K562 (cell line): ENCODE data around the gene TARM1. TPM values are rescaled to one million over a fixed set of nuclear protein-coding genes. Genes with fewer than 3 reads are reported as not detected.

Experiments
- ATAC-seq: fragments of 200-7000 bp; cut with Tn5 transposase; 3 replicates; pipeline ENCODE4 v1.9.1; 2020; ENCODE audit warnings: moderate library complexity
- BruUV-seq: library from RNA; stranded (reverse); fragments of 400-500 nt; replicated peaks from 2 replicates; lab custom pipeline; 2021; lab: Mats Ljungman, UMichigan
- CTCF ChIA-PET: fragments of 300-600 bp; formaldehyde crosslinking; extraction: SDS; loops from one replicate; lab custom pipeline; 2021; ENCODE audit warnings: low intra/inter-chr PET ratio; lab: Yijun Ruan, JAX
- POLR2A ChIA-PET: fragments of 300-600, 350-650 bp; sonication (Branson Sonifier 250); formaldehyde crosslinking; extraction: SDS; loops from one replicate; lab custom pipeline; 2021; ENCODE audit warnings: antibody characterized with exemption, inconsistent platforms; lab: Yijun Ruan, JAX
- DNase-seq, 4 experiments: peaks; one replicate each; pipeline versions ENCODE4 v3.0.0 to v3.0.0-alpha.2; 2011 to 2018; ENCODE audit warnings: low spot score in 3 of 4, mixed read lengths in 3 of 4; ENCODE audit errors: extremely low read depth in 1 of 4
- FAIRE-seq: peaks from 2 replicates; lab custom pipeline; 2011; peaks lifted over from hg19 to GRCh38; lab: Jason Lieb, UNC
- H2AFZ ChIP-seq: 2 replicates; pipeline ENCODE4 v1.6.0; 2011; ENCODE audit warnings: low read depth, low read length, control low read depth, inconsistent platforms
- H3K27ac ChIP-seq: fragments of 200-600 bp; 3 replicates; pipeline ENCODE4 v1.8.0; 2011; ENCODE audit warnings: low read depth, mild to moderate bottlenecking, control low read depth, inconsistent platforms, low read length, moderate library complexity, mixed read lengths; ENCODE audit errors: extremely low read depth
- H3K27me3 ChIP-seq, 2 experiments: fragments of 300-600 bp in 1 of 2; 2 replicates in 1 of 2; 3 replicates in 1 of 2; pipeline versions ENCODE4 v1.6.0 to v1.8.0; 2011; ENCODE audit warnings: inconsistent platforms in 2 of 2, low read length in 2 of 2, mild to moderate bottlenecking in 1 of 2, mixed read lengths in 1 of 2, moderate library complexity in 1 of 2; ENCODE audit not compliant: control insufficient read depth in 2 of 2, insufficient read depth in 2 of 2
- H3K36me3 ChIP-seq: fragments of 300-600 bp; 3 replicates; pipeline ENCODE4 v1.8.0; 2011; ENCODE audit warnings: mild to moderate bottlenecking, low read length, inconsistent platforms; ENCODE audit not compliant: control insufficient read depth, insufficient read depth
- H3K4me1 ChIP-seq, 2 experiments: fragments of 200-600 bp in 1 of 2; replicated peaks in 1 of 2; 2 replicates in 1 of 2; 3 replicates in 1 of 2; pipeline versions ENCODE4 v1.5.1 to v1.8.0; 2011; ENCODE audit warnings: inconsistent platforms in 2 of 2, low read length in 2 of 2, mild to moderate bottlenecking in 1 of 2, mixed read lengths in 1 of 2, moderate library complexity in 1 of 2; ENCODE audit not compliant: control insufficient read depth in 2 of 2, insufficient read depth in 2 of 2
- H3K4me2 ChIP-seq: 2 replicates; pipeline ENCODE4 v1.6.1; 2011; ENCODE audit warnings: low read length, control low read depth, inconsistent platforms, mixed read lengths; ENCODE audit not compliant: insufficient read depth
- H3K4me3 ChIP-seq: fragments of 200-600 bp; sonication (generic), shearing (Covaris generic); 2 replicates; pipeline ENCODE4 v1.5.1; 2016; ENCODE audit warnings: control low read depth, inconsistent platforms
- H3K79me2 ChIP-seq: fragments of 200-600 bp; 3 replicates; pipeline ENCODE4 v1.8.0; 2011; ENCODE audit warnings: low read length, inconsistent platforms; ENCODE audit not compliant: control insufficient read depth, insufficient read depth
- H3K9ac ChIP-seq, 2 experiments: 2 replicates each; pipeline versions ENCODE4 v1.6.0 to v1.6.1; 2011; ENCODE audit warnings: low read depth in 2 of 2, low read length in 2 of 2, control low read depth in 1 of 2, inconsistent platforms in 1 of 2, mild to moderate bottlenecking in 1 of 2, mixed read lengths in 1 of 2; ENCODE audit not compliant: insufficient read depth in 1 of 2
- H3K9me1 ChIP-seq: one replicate; pipeline ENCODE4 v1.6.0; 2011; ENCODE audit warnings: inconsistent platforms, mild to moderate bottlenecking, low read length, moderate library complexity; ENCODE audit not compliant: control insufficient read depth, insufficient read depth
- H3K9me3 ChIP-seq: replicated peaks from 2 replicates; pipeline ENCODE4 v1.5.1; 2011; ENCODE audit warnings: low read depth, low read length, inconsistent platforms; ENCODE audit not compliant: control insufficient read depth, insufficient read depth
- H4K20me1 ChIP-seq: replicated peaks from 2 replicates; pipeline ENCODE4 v1.6.1; 2011; ENCODE audit warnings: low read length, inconsistent platforms, mixed read lengths; ENCODE audit not compliant: control insufficient read depth, insufficient read depth
- BMI1 ChIP-seq: fragments of 150-350 bp; IDR thresholded peaks from 2 replicates; pipeline ENCODE4 v1.6.1; 2014; ENCODE audit warnings: low read length
- E2F8 ChIP-seq: fragments of 450-650 bp; IDR thresholded peaks from 2 replicates; pipeline ENCODE4 v1.7.1; 2018; ENCODE audit warnings: mild to moderate bottlenecking, low read depth; ENCODE audit not compliant: partially characterized antibody
- EP300 ChIP-seq: IDR thresholded peaks from 2 replicates; pipeline ENCODE4 v1.6.1; 2012; ENCODE audit warnings: low read length, improper control_type of control experiment
- FIP1L1 ChIP-seq: fragments of 200-400 bp; formaldehyde crosslinking; IDR thresholded peaks from 2 replicates; pipeline ENCODE4 v1.6.1; 2018; ENCODE audit warnings: mild to moderate bottlenecking, low read depth, low read length; ENCODE audit not compliant: poor library complexity, severe bottlenecking
- POLR2G ChIP-seq: fragments of 200-400 bp; formaldehyde crosslinking; IDR thresholded peaks from 2 replicates; pipeline ENCODE4 v1.6.1; 2017; ENCODE audit warnings: low read depth, mild to moderate bottlenecking, antibody characterized with exemption, low read length, moderate library complexity
- RBFOX2 ChIP-seq: fragments of 200-400 bp; formaldehyde crosslinking; IDR thresholded peaks from 2 replicates; pipeline ENCODE4 v1.6.1; 2017; ENCODE audit warnings: low read depth, mild to moderate bottlenecking, low read length, moderate library complexity
- SETDB1 ChIP-seq: IDR thresholded peaks from one replicate; pipeline ENCODE4 v1.6.1; 2012; ENCODE audit warnings: low read length, control low read depth, inconsistent platforms
- SRSF1 ChIP-seq: fragments of 200-400 bp; formaldehyde crosslinking; IDR thresholded peaks from 2 replicates; pipeline ENCODE4 v1.6.1; 2017; ENCODE audit warnings: mild to moderate bottlenecking, low read depth, low read length, moderate library complexity
- TGIF2 ChIP-seq: sonication (generic); formaldehyde crosslinking; IDR thresholded peaks from 2 replicates; pipeline ENCODE4 v1.8.1; 2022; ENCODE audit warnings: mild to moderate bottlenecking, missing genetic modification reagents, moderate library complexity
- THAP7 ChIP-seq: fragments of 250-450 bp; sonication (Bioruptor Pico); IDR thresholded peaks from 2 replicates; pipeline ENCODE4 v1.5.0; 2021
- ZKSCAN3 ChIP-seq: fragments of 250-450 bp; sonication (Bioruptor Pico); IDR thresholded peaks from 2 replicates; pipeline ENCODE4 v1.4.0; 2020
- ZNF133 ChIP-seq: fragments of 250-450 bp; sonication (Bioruptor Pico); IDR thresholded peaks from 2 replicates; pipeline ENCODE4 v1.4.0; 2020; ENCODE audit warnings: mild to moderate bottlenecking
- ZNF282 ChIP-seq: sonication (generic); formaldehyde crosslinking; IDR thresholded peaks from 2 replicates; pipeline ENCODE4 v1.8.1; 2023; ENCODE audit warnings: missing genetic modification reagents
- ZNF444 ChIP-seq: fragments of 250-450 bp; sonication (Bioruptor Pico); IDR thresholded peaks from 2 replicates; pipeline ENCODE4 v1.4.0; 2020; ENCODE audit warnings: mild to moderate bottlenecking, moderate library complexity
- WGBS: fragments of 100-300 bp; shearing (Covaris generic); methylation state at CpG from one replicate; pipeline ENCODE4 v1.1.6; 2016; ENCODE audit warnings: low coverage, mixed read lengths; ENCODE audit not compliant: insufficient coverage; ENCODE audit errors: missing lambda C conversion rate; 5-methylcytosine and 5-hydroxymethylcytosine counted together
- in situ Hi-C: fragments of 300-500 bp; cut with MboI; formaldehyde crosslinking; loops from 4 replicates; pipeline ENCODE4 v1.15.0; 2018; ENCODE audit warnings: inconsistent platforms, mixed read lengths
- intact Hi-C: fragments of 100-400 bp; cut with micrococcal nuclease; formaldehyde crosslinking; loops from 2 replicates; pipeline ENCODE4 v1.14.2; 2022
- polyA plus RNA-seq, 8 experiments: library from polyadenylated mRNA; depleted of rRNA in 4 of 8; stranded (reverse) in 5 of 8; unstranded in 3 of 8; fragments of >200 nt; fragmentation: Nextera tagmentation in 2 of 8; fragmentation: Illumina TruSeq in 1 of 8; extraction: Ambion mirVana in 2 of 8; extraction: Trizol in 1 of 8; gene quantifications; 2 replicates each; pipeline versions ENCODE4 v1.2.1 to v1.2.3, GENCODE V29; 2011 to 2014; ENCODE audit warnings: inconsistent platforms in 1 of 8, missing spikeins in 1 of 8
- total RNA-seq, 7 experiments: library from RNA; depleted of rRNA in 6 of 7; stranded (reverse); fragments of >200 nt in 6 of 7; fragmentation: Illumina TruSeq in 2 of 7; extraction: Trizol in 2 of 7; gene quantifications; 2 replicates each; pipeline versions ENCODE4 v1.2.1 to v1.2.3, GENCODE V29; 2011 to 2021; ENCODE audit warnings: low replicate concordance in 1 of 7
- TF ChIP-seq, protein P1 (sequence below): fragments of 250-450 bp; sonication (Bioruptor Pico); IDR thresholded peaks from 2 replicates; pipeline ENCODE4 v1.5.0; 2021; ENCODE audit warnings: mild to moderate bottlenecking, moderate library complexity

The TARM1 gene
- total and polyA plus RNA-seq, 9 of the 15 experiments (the other 6 are each of a cell fraction or from before 2014, with no cell fraction given) = not detected

- Histone ChIP-seq H3K4me1 (peaks cover 3 to 18% of the 10 kb centered on the region in 2 experiments; a peak in 3 of 5 replicates), H3K79me2 (peaks cover 34% of the 10 kb centered on the region), H3K9ac (peak overlapping the region; percentile 92 to 93), H3K9me3 (no peaks in the 10 kb centered on the region), H3K27me3 (no peaks in the 10 kb centered on the region), H4K20me1 (no peaks in the 10 kb centered on the region), H3K4me2 (peak overlapping the region; percentile 99), H3K27ac (peak overlapping the region; percentile 93; the same call in 2 of the 3 replicates), H3K4me3 (peak overlapping the region; percentile 78), H3K36me3 (peaks cover 43% of the 10 kb centered on the region; the same call in 1 of the 3 replicates), H2AFZ (peak overlapping the region; percentile 99), H3K9me1 (peaks cover 3% of the 10 kb centered on the region)
- FAIRE-seq (no peak), DNase-seq (peak in 1 of 4 experiments; percentile 21), ATAC-seq (no peak)
- intact Hi-C loops = loop anchor here (1.0 kb wide), 1 partner anchor 23 kb away; the partner anchor contains the start of gene CNOT3
- no TSS peak for BruUV-seq
- in situ Hi-C loops = no loop called here
- TF ChIP-seq ZNF282 (no peak), TGIF2 (CRISPR knock-in tag) (no peak), THAP7 (CRISPR knock-in tag) (no peak), ZNF444 (CRISPR knock-in tag) (no peak), SRSF1 (no peak), BMI1 (no peak), POLR2G (peak; percentile 77), SETDB1 (no peak), RBFOX2 (peak; percentile 51; the same call in 1 of the 2 replicates), ZNF133 (CRISPR knock-in tag) (no peak), ZKSCAN3 (no peak), EP300 (no peak), E2F8 (no peak), FIP1L1 (no peak)
- TF ChIP-seq, protein P1, sequence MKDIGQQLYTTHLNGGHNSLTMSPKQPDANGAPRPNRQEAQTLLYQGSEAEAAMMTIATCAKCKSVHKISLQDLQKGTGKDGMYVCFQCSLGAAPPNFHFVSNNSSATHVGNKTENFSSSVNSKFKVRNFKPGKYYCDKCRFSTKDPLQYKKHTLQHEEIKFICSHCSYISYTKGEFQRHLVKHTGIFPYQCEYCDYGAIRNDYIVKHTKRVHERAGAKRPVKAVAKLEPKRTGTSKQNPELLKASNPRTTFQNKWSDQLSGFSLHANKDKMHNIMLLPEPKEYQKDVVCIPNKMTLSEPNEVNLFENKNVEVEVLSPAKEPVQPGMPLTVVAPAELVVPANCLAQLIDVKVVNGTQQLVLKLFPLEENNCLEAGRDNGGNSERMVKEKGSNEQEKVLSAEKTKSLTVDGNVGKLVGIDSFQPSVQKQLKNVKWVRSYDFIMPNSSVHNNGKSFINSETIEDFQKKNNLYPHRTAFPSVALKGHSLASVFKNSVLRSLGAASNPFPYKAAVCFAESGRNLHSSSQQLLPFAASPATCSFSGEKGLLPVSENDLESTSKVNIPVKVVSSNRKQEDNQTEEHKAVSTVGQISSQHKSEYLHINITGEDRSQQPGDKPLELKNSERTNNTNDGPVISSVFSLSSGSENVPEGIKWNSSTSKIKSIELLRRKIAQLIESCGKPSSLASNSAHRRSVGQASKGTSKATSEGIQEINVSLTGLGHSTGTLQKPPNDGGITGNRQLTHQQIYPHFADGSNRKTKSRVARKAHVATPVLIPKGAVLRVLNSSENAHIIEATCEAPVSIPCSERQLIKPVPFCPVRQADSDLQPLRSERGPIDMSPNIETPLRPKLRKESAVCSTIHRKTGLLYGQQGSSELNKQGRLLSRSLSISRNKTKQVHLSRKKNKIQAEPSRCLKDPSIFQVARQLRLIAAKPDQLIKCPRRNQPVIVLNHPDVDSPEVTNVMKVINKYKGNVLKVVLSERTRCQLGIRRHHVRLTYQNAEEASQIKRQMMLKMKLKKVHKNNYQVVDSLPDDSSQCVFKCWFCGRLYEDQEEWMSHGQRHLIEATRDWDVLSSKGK = no peak
- WGBS = 65% methylated on average over 15 of the region's 28 CpGs
- ChIA-PET CTCF (interaction anchor here (0.6 to 1.2 kb wide), 2 partner anchors 12 to 224 kb away, joined by 3 read pairs; no protein-coding TSS in a partner anchor), POLR2A (interaction anchor here (0.6 to 2.0 kb wide), 12 partner anchors 8 to 216 kb away, joined by 3 to 14 read pairs (median 5); partner anchors contain the start of genes CNOT3, LENG1, OSCAR and RPS9)
Observed at GRCh38 chr19:54114340-54115108, 33.4 kb upstream of the TARM1 start.
